Measurements from ENCODE around the gene MEIS2. TPM values are rescaled to one million over a fixed set of nuclear protein-coding genes. Genes with fewer than 3 reads are reported as not detected.

MEIS2 gene
- polyA plus RNA-seq, 1 donor from 2014 or later: 825 TPM

DNA sequence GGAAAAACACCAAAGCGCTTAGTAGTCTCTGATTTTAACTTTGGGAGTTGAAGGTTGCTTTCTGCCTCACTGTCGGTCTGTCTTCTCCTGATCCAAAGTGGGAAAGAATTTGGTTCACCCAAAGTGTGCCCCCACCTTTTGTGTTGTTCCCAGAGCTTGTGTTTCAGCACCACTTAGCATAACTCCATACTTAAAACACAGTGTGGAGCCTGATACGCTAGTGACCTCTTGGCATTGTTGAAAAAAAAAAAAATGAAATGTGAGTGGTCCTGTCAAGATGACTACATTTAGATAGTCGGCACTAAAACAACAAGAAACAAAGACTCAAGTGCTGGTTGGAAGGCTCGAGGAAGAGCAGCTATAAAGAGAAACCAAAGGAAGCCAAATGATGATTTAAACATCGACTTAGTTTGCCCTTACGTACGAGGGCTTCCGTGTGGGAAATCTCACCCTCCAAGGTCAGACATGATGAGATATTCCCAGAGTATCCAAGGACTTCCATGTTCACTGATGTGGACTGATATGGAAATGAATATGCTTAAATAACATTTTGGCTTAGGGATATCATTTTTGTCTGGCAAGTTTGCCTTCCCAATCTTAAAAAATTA lies 178.8 kb downstream of the MEIS2 start:
- H3K79me2 ChIP-seq (replicated peaks; ENCODE audit: insufficient read depth, low read length): peaks cover 48% of the 10 kb centered on the region
- TF ChIP-seq SMC3 (conservative IDR thresholded peaks at IDR 0.05; ENCODE audit: poor library complexity) (no peak), EP300 (conservative IDR thresholded peaks at IDR 0.05; ENCODE audit: poor library complexity, severe bottlenecking) (no peak), CTCF (IDR thresholded peaks at IDR 0.05; ENCODE audit: poor library complexity, severe bottlenecking) (no peak), EZH2 (IDR thresholded peaks at IDR 0.05; ENCODE audit: borderline replicate concordance, insufficient read depth, low read length, poor library complexity, severe bottlenecking) (no peak), MXI1 (conservative IDR thresholded peaks at IDR 0.05; ENCODE audit: poor library complexity, severe bottlenecking) (no peak), RAD21 (conservative IDR thresholded peaks at IDR 0.05) (no peak), POLR2AphosphoS5 (IDR thresholded peaks at IDR 0.05) (no peak), TAF1 (IDR thresholded peaks at IDR 0.05; ENCODE audit: low read depth) (no peak)
- TF ChIP-seq, protein P1, sequence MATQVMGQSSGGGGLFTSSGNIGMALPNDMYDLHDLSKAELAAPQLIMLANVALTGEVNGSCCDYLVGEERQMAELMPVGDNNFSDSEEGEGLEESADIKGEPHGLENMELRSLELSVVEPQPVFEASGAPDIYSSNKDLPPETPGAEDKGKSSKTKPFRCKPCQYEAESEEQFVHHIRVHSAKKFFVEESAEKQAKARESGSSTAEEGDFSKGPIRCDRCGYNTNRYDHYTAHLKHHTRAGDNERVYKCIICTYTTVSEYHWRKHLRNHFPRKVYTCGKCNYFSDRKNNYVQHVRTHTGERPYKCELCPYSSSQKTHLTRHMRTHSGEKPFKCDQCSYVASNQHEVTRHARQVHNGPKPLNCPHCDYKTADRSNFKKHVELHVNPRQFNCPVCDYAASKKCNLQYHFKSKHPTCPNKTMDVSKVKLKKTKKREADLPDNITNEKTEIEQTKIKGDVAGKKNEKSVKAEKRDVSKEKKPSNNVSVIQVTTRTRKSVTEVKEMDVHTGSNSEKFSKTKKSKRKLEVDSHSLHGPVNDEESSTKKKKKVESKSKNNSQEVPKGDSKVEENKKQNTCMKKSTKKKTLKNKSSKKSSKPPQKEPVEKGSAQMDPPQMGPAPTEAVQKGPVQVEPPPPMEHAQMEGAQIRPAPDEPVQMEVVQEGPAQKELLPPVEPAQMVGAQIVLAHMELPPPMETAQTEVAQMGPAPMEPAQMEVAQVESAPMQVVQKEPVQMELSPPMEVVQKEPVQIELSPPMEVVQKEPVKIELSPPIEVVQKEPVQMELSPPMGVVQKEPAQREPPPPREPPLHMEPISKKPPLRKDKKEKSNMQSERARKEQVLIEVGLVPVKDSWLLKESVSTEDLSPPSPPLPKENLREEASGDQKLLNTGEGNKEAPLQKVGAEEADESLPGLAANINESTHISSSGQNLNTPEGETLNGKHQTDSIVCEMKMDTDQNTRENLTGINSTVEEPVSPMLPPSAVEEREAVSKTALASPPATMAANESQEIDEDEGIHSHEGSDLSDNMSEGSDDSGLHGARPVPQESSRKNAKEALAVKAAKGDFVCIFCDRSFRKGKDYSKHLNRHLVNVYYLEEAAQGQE (IDR thresholded peaks at IDR 0.05; ENCODE audit: borderline replicate concordance): no peak
- no peaks in the 10 kb centered on the region for H3K27me3 ChIP-seq (ENCODE audit: insufficient read depth, low read depth, low read length)

GRCh38 chr15:36917411-36918267 lies 182.7 kb downstream of the MEIS2 start:
- Histone ChIP-seq H3K27me3 (ENCODE audit: insufficient read depth, low read depth, low read length) (no peaks in the 10 kb centered on the region), H3K4me2 (ENCODE audit: low read length) (no peak overlapping the region), H3F3A (ENCODE audit: insufficient read depth, low read length, poor library complexity, severe bottlenecking) (peaks cover 4% of the 10 kb centered on the region), H4K20me1 (ENCODE audit: insufficient read depth) (peaks cover 58% of the 10 kb centered on the region), H3K27ac (ENCODE audit: low read length) (no peak overlapping the region), H3K36me3 (ENCODE audit: insufficient read depth, low read length) (peaks cover 14% of the 10 kb centered on the region), H2AFZ (ENCODE audit: low read depth, low read length) (no peak overlapping the region), H3K79me2 (replicated peaks; ENCODE audit: insufficient read depth, low read length) (peaks cover 74% of the 10 kb centered on the region), H3K9ac (ENCODE audit: low read length) (no peak overlapping the region), H3K9me3 (ENCODE audit: low read length) (no peaks in the 10 kb centered on the region), H3K4me3 (ENCODE audit: low read length) (no peak overlapping the region), H3K9me2 (ENCODE audit: insufficient read depth, low read length) (no peaks in the 10 kb centered on the region)
- no peak for TF ChIP-seq POLR2AphosphoS5 (IDR thresholded peaks at IDR 0.05)
- TF ChIP-seq, protein P1 (IDR thresholded peaks at IDR 0.05; ENCODE audit: borderline replicate concordance): no peak
- TF ChIP-seq CTCF (IDR thresholded peaks at IDR 0.05; ENCODE audit: poor library complexity, severe bottlenecking): no peak
- TF ChIP-seq SMC3 (conservative IDR thresholded peaks at IDR 0.05; ENCODE audit: poor library complexity): no peak
- TF ChIP-seq MXI1 (conservative IDR thresholded peaks at IDR 0.05; ENCODE audit: poor library complexity, severe bottlenecking): no peak

More for the DNA sequence above, 178.8 kb downstream of the MEIS2 start:
- no peak overlapping the region for H2AFZ ChIP-seq (ENCODE audit: low read depth, low read length)
- H3K9me2 ChIP-seq (ENCODE audit: insufficient read depth, low read length): no peaks in the 10 kb centered on the region
- H4K20me1 ChIP-seq (ENCODE audit: insufficient read depth): peaks cover 55% of the 10 kb centered on the region
- H3K9ac ChIP-seq (ENCODE audit: low read length): no peak overlapping the region
- H3K36me3 ChIP-seq (ENCODE audit: insufficient read depth, low read length): peaks cover 12% of the 10 kb centered on the region
- no peaks in the 10 kb centered on the region for H3K9me3 ChIP-seq (ENCODE audit: low read length)
- no peak overlapping the region for H3K4me2 ChIP-seq (ENCODE audit: low read length)
- peaks cover 4% of the 10 kb centered on the region for H3F3A ChIP-seq (ENCODE audit: insufficient read depth, low read length, poor library complexity, severe bottlenecking)
- H3K27ac ChIP-seq (ENCODE audit: low read length): no peak overlapping the region
- no peak overlapping the region for H3K4me3 ChIP-seq (ENCODE audit: low read length)
